Activated T-helper 1 cell treated with anti-CD3 and anti-CD28 coated beads, Interleukin-12 subunit alpha, Interleukin-12 subunit beta, Interleukin-2, Interleukin-4 antibody, amounts not matched to agents 30 ng/mL and 10 ng/mL and 1 ng/mL, durations not matched to agents 14 hours and 24 hours and 36 hours (primary cell): ENCODE measurements around the gene HINT3. TPM values are rescaled to one million over a fixed set of nuclear protein-coding genes. Genes with fewer than 3 reads are reported as not detected.
"Not testable (repeated sequence)": the region's sequence is repeated elsewhere in the genome, so short reads cannot be mapped to it uniquely, and the experiment has no call there.

Source experiments
- DNase-seq: peaks from one replicate; pipeline ENCODE4 v3.0.0; 2021; ENCODE audit warnings: low spot score
- H3K27ac Mint-ChIP-seq: one replicate; pipeline ENCODE4 v1.8.0; 2021; ENCODE audit warnings: mild to moderate bottlenecking, mixed read lengths
- H3K27me3 Mint-ChIP-seq: one replicate; pipeline ENCODE4 v1.8.0; 2022; ENCODE audit warnings: mild to moderate bottlenecking, moderate library complexity, mixed read lengths; ENCODE audit not compliant: insufficient read depth
- H3K36me3 Mint-ChIP-seq: one replicate; pipeline ENCODE4 v1.8.0; 2021; ENCODE audit warnings: low read depth, mixed read lengths
- H3K4me1 Mint-ChIP-seq: one replicate; pipeline ENCODE4 v1.8.0; 2021; ENCODE audit warnings: low read depth, mixed read lengths
- H3K4me3 Mint-ChIP-seq: one replicate; pipeline ENCODE4 v1.8.0; 2021; ENCODE audit warnings: mild to moderate bottlenecking, moderate library complexity, mixed read lengths
- H3K9me3 Mint-ChIP-seq: one replicate; pipeline ENCODE4 v1.8.0; 2021; ENCODE audit warnings: mixed read lengths
- intact Hi-C: fragments of 100-400 bp; cut with micrococcal nuclease; formaldehyde crosslinking; loops from one replicate; pipeline ENCODE4 v1.15.1; 2024
- total RNA-seq: library from RNA; stranded (reverse); gene quantifications from 2 replicates; pipeline ENCODE4 v1.2.3, GENCODE V29; 2022

The HINT3 gene
- total RNA-seq, 1 donor from 2014 or later = 9.4 TPM

DNA sequence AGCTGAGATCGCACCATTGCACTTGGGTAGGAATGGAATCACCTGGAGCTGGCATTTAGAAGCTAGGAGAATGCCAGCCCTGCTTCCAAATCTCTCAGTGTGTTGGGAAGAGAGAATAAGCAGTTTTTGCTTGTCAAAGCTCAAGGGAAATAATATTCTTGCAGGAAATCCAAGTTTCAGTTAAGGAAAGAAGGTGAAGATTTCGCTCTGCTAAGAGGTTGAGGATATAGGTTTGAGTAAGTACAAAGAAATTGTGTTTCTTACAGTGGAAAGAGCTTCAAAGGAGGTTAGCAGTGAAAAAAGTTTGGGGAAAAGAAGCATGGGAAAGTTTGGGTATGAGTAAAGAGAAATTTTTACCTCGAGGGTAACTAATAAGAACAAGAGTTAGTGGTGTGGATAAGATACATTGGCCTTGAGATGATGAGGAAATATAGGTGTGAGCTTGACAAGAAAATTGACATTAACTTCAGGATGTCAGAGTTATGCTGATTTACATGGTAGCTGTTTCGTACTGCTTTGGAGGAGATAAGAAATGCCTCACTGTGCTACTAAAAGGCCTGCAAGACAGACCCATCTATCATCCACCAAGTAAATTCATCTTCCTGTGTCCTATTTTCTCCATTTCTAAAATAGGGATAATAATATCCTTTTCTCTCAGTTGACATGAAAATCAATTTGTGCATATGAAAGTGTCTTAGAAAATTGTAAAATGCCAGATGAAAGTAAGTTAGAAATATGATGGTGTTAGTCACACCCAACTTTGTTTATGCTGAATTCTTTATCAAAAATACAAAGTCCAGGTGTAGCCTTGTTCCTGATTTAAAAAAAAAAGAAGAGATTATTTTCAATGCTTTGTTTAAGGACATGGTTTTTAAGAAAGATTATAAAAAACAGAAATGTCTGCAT lies 12.8 kb upstream of the HINT3 start:
- peaks cover 2% of the 10 kb centered on the region for H3K36me3 Mint-ChIP-seq
- peaks cover 41% of the 10 kb centered on the region for H3K4me1 Mint-ChIP-seq
- no peaks in the 10 kb centered on the region for H3K9me3 Mint-ChIP-seq
- no peak overlapping the region for H3K4me3 Mint-ChIP-seq
- no peak for DNase-seq
- H3K27ac Mint-ChIP-seq = no peak overlapping the region
- peaks cover 3% of the 10 kb centered on the region for H3K27me3 Mint-ChIP-seq
- intact Hi-C loops = loop anchor here (1.0 kb wide), 1 partner anchor 12 kb away; no protein-coding TSS in a partner anchor

- Mint-ChIP-seq H3K4me1 (peaks cover 36% of the 10 kb centered on the region), H3K4me3 (no peak overlapping the region), H3K9me3 (no peaks in the 10 kb centered on the region), H3K36me3 (peaks cover 2% of the 10 kb centered on the region), H3K27me3 (no peaks in the 10 kb centered on the region), H3K27ac (no peak overlapping the region)
- no peak for DNase-seq
- intact Hi-C loops = no loop called here
Measured at GRCh38 chr6:125944434-125944816, 12.1 kb upstream of the HINT3 start.

DNA sequence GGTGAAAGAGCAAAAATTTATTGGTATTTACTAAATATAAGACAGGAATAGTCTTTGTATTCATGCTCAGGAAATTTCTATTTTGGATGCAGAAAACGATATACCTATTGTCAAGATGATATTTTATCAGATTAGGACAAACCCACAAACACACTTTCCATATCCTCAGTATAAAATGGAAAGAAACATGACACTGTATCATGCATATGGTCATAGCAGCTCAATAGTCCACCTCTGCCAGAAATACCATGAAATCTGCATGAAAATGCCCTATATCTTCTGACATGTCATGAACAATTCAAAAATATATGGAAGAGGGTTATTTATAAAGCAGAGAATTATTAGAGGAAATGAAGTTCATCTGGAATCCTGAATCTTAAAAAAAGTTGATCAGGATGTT lies 11.7 kb upstream of the HINT3 start:
- intact Hi-C loops = no loop called here
- H3K27me3 Mint-ChIP-seq = peaks cover 1% of the 10 kb centered on the region
- DNase-seq = no peak
- H3K9me3 Mint-ChIP-seq = no peaks in the 10 kb centered on the region
- peaks cover 32% of the 10 kb centered on the region for H3K4me1 Mint-ChIP-seq
- no peak overlapping the region for H3K4me3 Mint-ChIP-seq
- peaks cover 2% of the 10 kb centered on the region for H3K36me3 Mint-ChIP-seq
- H3K27ac Mint-ChIP-seq = no peak overlapping the region

GRCh38 chr6:125945378-125946141 lies 11.0 kb upstream of the HINT3 start:
- intact Hi-C loops = no loop called here

DNA sequence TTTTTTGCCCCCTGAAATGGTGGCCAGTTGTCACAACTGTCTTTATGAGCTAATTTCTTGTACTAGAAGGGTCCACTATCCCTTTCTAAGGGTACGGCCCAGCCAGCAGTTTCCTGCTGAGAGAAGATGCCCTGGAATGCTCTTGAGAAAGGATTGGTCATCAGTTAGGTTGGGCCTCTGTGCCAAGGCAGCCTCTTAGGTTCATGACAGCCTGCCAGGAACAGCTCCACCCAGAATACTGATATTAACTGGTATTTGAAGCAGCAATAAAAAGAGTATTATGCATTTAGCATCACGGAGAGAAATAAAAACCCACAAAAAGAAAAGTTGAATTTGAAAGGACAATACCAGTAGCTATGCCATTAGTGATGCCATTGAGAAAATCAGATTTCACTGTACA lies 9.0 kb upstream of the HINT3 start:
- H3K4me3 Mint-ChIP-seq = no peak overlapping the region
- intact Hi-C loops = no loop called here
- H3K36me3 Mint-ChIP-seq = peaks cover 1% of the 10 kb centered on the region
- H3K4me1 Mint-ChIP-seq = peaks cover 23% of the 10 kb centered on the region
- peaks cover 1% of the 10 kb centered on the region for H3K27me3 Mint-ChIP-seq
- no peaks in the 10 kb centered on the region for H3K9me3 Mint-ChIP-seq
- no peak for DNase-seq
- no peak overlapping the region for H3K27ac Mint-ChIP-seq

More at GRCh38 chr6:125945378-125946141, 11.0 kb upstream of the HINT3 start:
- Mint-ChIP-seq H3K9me3 (no peaks in the 10 kb centered on the region), H3K27me3 (peaks cover 1% of the 10 kb centered on the region), H3K4me3 (no peak overlapping the region), H3K4me1 (peaks cover 25% of the 10 kb centered on the region), H3K27ac (no peak overlapping the region), H3K36me3 (peaks cover 2% of the 10 kb centered on the region)
- DNase-seq = no peak

DNA sequence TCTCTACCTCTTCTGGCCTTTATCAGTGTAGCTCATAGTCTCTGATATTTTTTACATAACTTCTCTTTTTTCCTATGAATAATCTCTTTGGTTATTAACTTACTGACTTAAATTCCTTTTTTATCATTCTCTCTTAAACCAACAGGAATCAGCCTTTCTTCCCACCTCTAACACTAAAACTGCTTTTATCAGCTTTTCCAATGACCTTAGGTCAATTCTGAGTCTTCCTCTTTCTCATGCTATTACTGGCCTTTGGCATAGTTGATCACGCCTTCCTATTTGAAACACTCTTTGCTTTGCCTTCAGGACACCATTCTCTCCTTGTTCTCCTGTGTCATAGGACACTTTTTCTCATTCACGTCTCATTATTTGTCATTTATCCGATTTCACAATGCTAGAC lies 8.1 kb upstream of the HINT3 start:
- intact Hi-C loops = no loop called here
- peaks cover 18% of the 10 kb centered on the region for H3K4me1 Mint-ChIP-seq
- H3K27me3 Mint-ChIP-seq = peaks cover 1% of the 10 kb centered on the region
- no peak overlapping the region for H3K27ac Mint-ChIP-seq
- no peaks in the 10 kb centered on the region for H3K9me3 Mint-ChIP-seq
- no peak for DNase-seq
- no peak overlapping the region for H3K4me3 Mint-ChIP-seq
- no peaks in the 10 kb centered on the region for H3K36me3 Mint-ChIP-seq

- DNase-seq = no peak
- Mint-ChIP-seq H3K36me3 (no peaks in the 10 kb centered on the region), H3K4me1 (peaks cover 12% of the 10 kb centered on the region), H3K27me3 (peaks cover 1% of the 10 kb centered on the region), H3K27ac (no peak overlapping the region), H3K9me3 (no peaks in the 10 kb centered on the region), H3K4me3 (no peak overlapping the region)
- intact Hi-C loops = no loop called here
Measured at GRCh38 chr6:125949069-125949468, 7.5 kb upstream of the HINT3 start.

GRCh38 chr6:125950293-125950692 lies 6.3 kb upstream of the HINT3 start:
- peaks cover 7% of the 10 kb centered on the region for H3K4me1 Mint-ChIP-seq
- DNase-seq = no peak
- H3K27me3 Mint-ChIP-seq = peaks cover 1% of the 10 kb centered on the region
- H3K36me3 Mint-ChIP-seq = no peaks in the 10 kb centered on the region
- intact Hi-C loops = no loop called here
- no peaks in the 10 kb centered on the region for H3K9me3 Mint-ChIP-seq
- H3K4me3 Mint-ChIP-seq = no peak overlapping the region
- no peak overlapping the region for H3K27ac Mint-ChIP-seq

- H3K4me1 Mint-ChIP-seq, intact Hi-C loops, H3K9me3 Mint-ChIP-seq: not testable (repeated sequence)
Measured at GRCh38 chr6:125950716-125951115, 5.9 kb upstream of the HINT3 start.

GRCh38 chr6:125951323-125951722 lies 5.2 kb upstream of the HINT3 start:
- peaks cover 1% of the 10 kb centered on the region for H3K27me3 Mint-ChIP-seq
- H3K9me3 Mint-ChIP-seq = no peaks in the 10 kb centered on the region
- H3K36me3 Mint-ChIP-seq = no peaks in the 10 kb centered on the region
- H3K27ac Mint-ChIP-seq = no peak overlapping the region
- no peak overlapping the region for H3K4me3 Mint-ChIP-seq
- H3K4me1 Mint-ChIP-seq = peaks cover 7% of the 10 kb centered on the region
- intact Hi-C loops = no loop called here
- no peak for DNase-seq

More at GRCh38 chr6:125950716-125951115, 5.9 kb upstream of the HINT3 start:
- H3K27ac Mint-ChIP-seq, DNase-seq, H3K4me3 Mint-ChIP-seq, H3K36me3 Mint-ChIP-seq, H3K27me3 Mint-ChIP-seq: not testable (repeated sequence)

GRCh38 chr6:125952764-125953501 lies 3.6 kb upstream of the HINT3 start:
- Mint-ChIP-seq H3K27me3 (peaks cover 1% of the 10 kb centered on the region), H3K27ac (no peak overlapping the region), H3K4me3 (no peak overlapping the region), H3K9me3 (no peaks in the 10 kb centered on the region), H3K36me3 (no peaks in the 10 kb centered on the region), H3K4me1 (peaks cover 5% of the 10 kb centered on the region)
- DNase-seq = no peak
- intact Hi-C loops = no loop called here

DNA sequence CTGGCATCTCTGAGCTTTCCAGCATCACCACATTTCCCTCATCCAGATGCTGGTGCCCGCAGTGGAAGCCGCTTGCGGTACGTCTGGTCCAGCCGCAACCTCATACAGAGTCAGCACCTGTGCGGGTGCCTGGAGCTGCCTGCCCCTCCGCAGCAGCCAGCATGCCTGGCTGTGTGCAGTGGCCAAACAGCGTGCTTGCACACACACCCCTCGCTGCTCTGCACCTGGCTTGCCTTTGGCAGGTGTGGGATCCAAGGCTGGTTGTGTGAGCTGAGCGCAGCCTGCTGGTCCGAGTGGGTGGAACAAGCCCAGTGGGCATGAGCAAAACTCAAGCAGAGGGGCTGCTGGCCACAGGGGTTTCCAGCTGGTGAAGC lies 3.1 kb upstream of the HINT3 start:
- H3K36me3 Mint-ChIP-seq = no peaks in the 10 kb centered on the region
- peaks cover 1% of the 10 kb centered on the region for H3K27me3 Mint-ChIP-seq
- H3K4me1 Mint-ChIP-seq = peaks cover 5% of the 10 kb centered on the region
- DNase-seq = no peak
- H3K9me3 Mint-ChIP-seq = no peaks in the 10 kb centered on the region
- no peak overlapping the region for H3K27ac Mint-ChIP-seq
- intact Hi-C loops = no loop called here
- H3K4me3 Mint-ChIP-seq = no peak overlapping the region
